HG03354 (cell line): ENCODE results near the gene ROM1.
A peak's percentile ranks its signal among the peaks of the same experiment; 100 is the strongest.
"Not testable (repeated sequence)": the region's sequence is repeated elsewhere in the genome, so short reads cannot be mapped to it uniquely, and the experiment has no call there.

Source experiments
- ATAC-seq: cut with Tn5 transposase; IDR thresholded peaks from one replicate; pipeline ENCODE4 v1.9.1; 2021; ENCODE audit warnings: mild to moderate bottlenecking; ENCODE audit not compliant: unreplicated experiment, poor library complexity, severe bottlenecking

ROM1 gene

GRCh38 chr11:62605467-62605866 is 7.6 kb upstream of the ROM1 start:
- no peak for ATAC-seq

- no peak for ATAC-seq
Observed at GRCh38 chr11:62605902-62606301, 7.2 kb upstream of the ROM1 start.

GRCh38 chr11:62607714-62608113 is 5.3 kb upstream of the ROM1 start:
- ATAC-seq: no peak

GRCh38 chr11:62608776-62609175 is 4.3 kb upstream of the ROM1 start:
- ATAC-seq: no peak

GRCh38 chr11:62610403-62610802 is 2.7 kb upstream of the ROM1 start:
- no peak for ATAC-seq

GRCh38 chr11:62610814-62611704 is 2.0 kb upstream of the ROM1 start:
- no peak for ATAC-seq

GRCh38 chr11:62611705-62612365 is 1.2 kb upstream of the ROM1 start:
- ATAC-seq: peak; percentile 35

- ATAC-seq: no peak
Observed at GRCh38 chr11:62613291-62613778, 278 bp downstream of the ROM1 start.

GRCh38 chr11:62614275-62614674 is 1.2 kb downstream of the ROM1 start:
- no peak for ATAC-seq

GRCh38 chr11:62615521-62615920 is 2.5 kb downstream of the ROM1 start:
- ATAC-seq: no peak

GRCh38 chr11:62616957-62617356 is 3.9 kb downstream of the ROM1 start:
- ATAC-seq: not testable (repeated sequence)

- ATAC-seq: no peak
Observed at GRCh38 chr11:62621027-62621566, 8.0 kb downstream of the ROM1 start.

GRCh38 chr11:62621567-62622470 is 8.8 kb downstream of the ROM1 start, which contains the start of gene B3GAT3:
Gene B3GAT3, minus strand, starts transcription at chr11:62621986. Its CDS starts 39 bp downstream, at chr11:62621947.
- peak; percentile 97 for ATAC-seq

- ATAC-seq: no peak
Observed at GRCh38 chr11:62622476-62623089, 9.5 kb downstream of the ROM1 start.

GRCh38 chr11:62627713-62628112 is 14.7 kb downstream of the ROM1 start:
- ATAC-seq: no peak

- no peak for ATAC-seq
Observed at GRCh38 chr11:62632492-62632891, 19.4 kb downstream of the ROM1 start.

- no peak for ATAC-seq
Observed at GRCh38 chr11:62644220-62644619, 31.2 kb downstream of the ROM1 start.

GRCh38 chr11:62645671-62645945 is 32.6 kb downstream of the ROM1 start:
- peak; percentile 1 for ATAC-seq
